HepG2 (cell line): ENCODE results near the gene LRRC73. TPM values are rescaled to one million over a fixed set of nuclear protein-coding genes. Genes with fewer than 3 reads are reported as not detected.

Source experiments
- CBX1 ChIP-seq: IDR thresholded peaks from one replicate; pipeline ENCODE4 v1.6.1; 2016; ENCODE audit warnings: antibody characterized with exemption, low read depth
- CCDC6 ChIP-seq: sonication (generic); formaldehyde crosslinking; IDR thresholded peaks from 2 replicates; pipeline ENCODE4 v1.8.1; 2022; ENCODE audit warnings: mild to moderate bottlenecking, missing genetic modification reagents, moderate library complexity
- MBD4 ChIP-seq: IDR thresholded peaks from 2 replicates; pipeline ENCODE4 v1.6.1; 2012; ENCODE audit warnings: low read length, inconsistent platforms, borderline replicate concordance
- PBX3 ChIP-seq: sonication (generic); formaldehyde crosslinking; IDR thresholded peaks from 2 replicates; pipeline ENCODE4 v1.8.1; 2023; ENCODE audit warnings: missing genetic modification reagents, inconsistent platforms, borderline replicate concordance
- TMF1 ChIP-seq: sonication (generic); formaldehyde crosslinking; IDR thresholded peaks from 2 replicates; pipeline ENCODE4 v1.8.1; 2022; ENCODE audit warnings: low read depth, missing genetic modification reagents
- ZBTB34 ChIP-seq: sonication (generic); formaldehyde crosslinking; IDR thresholded peaks from 2 replicates; pipeline ENCODE4 v1.8.0; 2022; ENCODE audit warnings: mild to moderate bottlenecking, missing genetic modification reagents
- ZBTB7A ChIP-seq: sonication (generic); formaldehyde crosslinking; IDR thresholded peaks from 2 replicates; pipeline ENCODE4 v1.8.0; 2022; ENCODE audit warnings: mild to moderate bottlenecking, missing genetic modification reagents
- ZNF142 ChIP-seq: sonication (generic); formaldehyde crosslinking; IDR thresholded peaks from 2 replicates; pipeline ENCODE4 v1.4.0; 2020; ENCODE audit warnings: missing genetic modification reagents
- ZNF224 ChIP-seq: sonication (generic); formaldehyde crosslinking; IDR thresholded peaks from 2 replicates; pipeline ENCODE4 v1.5.0; 2020; ENCODE audit warnings: mild to moderate bottlenecking, missing genetic modification reagents
- ZNF274 ChIP-seq: sonication (generic); formaldehyde crosslinking; IDR thresholded peaks from 2 replicates; pipeline ENCODE4 v1.5.1; 2020; ENCODE audit warnings: mild to moderate bottlenecking, missing genetic modification reagents
- ZNF605 ChIP-seq: sonication (generic); formaldehyde crosslinking; IDR thresholded peaks from 2 replicates; pipeline ENCODE4 v1.8.0; 2022; ENCODE audit warnings: mild to moderate bottlenecking, missing genetic modification reagents
- polyA plus RNA-seq, 8 experiments: library from polyadenylated mRNA; depleted of rRNA in 3 of 8; stranded (reverse) in 7 of 8; unstranded in 1 of 8; fragments of >200 nt; fragmentation: Illumina TruSeq in 4 of 8; extraction: Trizol in 4 of 8; gene quantifications; 2 replicates each; pipeline versions ENCODE4 v1.2.1 to v1.2.3, GENCODE V29; 2011 to 2016; ENCODE audit warnings: low read depth in 4 of 8, missing spikeins in 1 of 8, mixed read lengths in 1 of 8; ENCODE audit not compliant: insufficient read depth in 1 of 8
- total RNA-seq, 5 experiments: library from RNA; depleted of rRNA; stranded (reverse); fragments of >200 nt; fragmentation: Illumina TruSeq; extraction: Trizol; gene quantifications; 2 replicates each; pipeline ENCODE4 v1.2.3, GENCODE V29; 2016; ENCODE audit warnings: low read depth in 1 of 5
- TF ChIP-seq, protein P1 (sequence below), 2 experiments: sonication (generic) in 1 of 2; formaldehyde crosslinking in 1 of 2; IDR thresholded peaks; 2 replicates each; pipeline versions ENCODE4 v1.4.0 to v1.6.1; 2016 to 2020; ENCODE audit warnings: borderline replicate concordance in 1 of 2, low read depth in 1 of 2, mild to moderate bottlenecking in 1 of 2, missing genetic modification reagents in 1 of 2
- TF ChIP-seq, protein P2 (sequence below): sonication (generic); formaldehyde crosslinking; IDR thresholded peaks from 2 replicates; pipeline ENCODE4 v1.4.0; 2020; ENCODE audit warnings: missing genetic modification reagents, mild to moderate bottlenecking, borderline replicate concordance

The LRRC73 gene
- total and polyA plus RNA-seq, 2 of the 13 experiments (the other 11 are each of a cell fraction or from before 2014, with no cell fraction given): 0.11 to 0.12 TPM

GRCh38 chr6:43496370-43497128 lies 13.6 kb downstream of the LRRC73 start (continued):
- no peak for TF ChIP-seq ZNF142 (CRISPR knock-in tag)
- no peak for TF ChIP-seq CBX1
- TF ChIP-seq, protein P1, sequence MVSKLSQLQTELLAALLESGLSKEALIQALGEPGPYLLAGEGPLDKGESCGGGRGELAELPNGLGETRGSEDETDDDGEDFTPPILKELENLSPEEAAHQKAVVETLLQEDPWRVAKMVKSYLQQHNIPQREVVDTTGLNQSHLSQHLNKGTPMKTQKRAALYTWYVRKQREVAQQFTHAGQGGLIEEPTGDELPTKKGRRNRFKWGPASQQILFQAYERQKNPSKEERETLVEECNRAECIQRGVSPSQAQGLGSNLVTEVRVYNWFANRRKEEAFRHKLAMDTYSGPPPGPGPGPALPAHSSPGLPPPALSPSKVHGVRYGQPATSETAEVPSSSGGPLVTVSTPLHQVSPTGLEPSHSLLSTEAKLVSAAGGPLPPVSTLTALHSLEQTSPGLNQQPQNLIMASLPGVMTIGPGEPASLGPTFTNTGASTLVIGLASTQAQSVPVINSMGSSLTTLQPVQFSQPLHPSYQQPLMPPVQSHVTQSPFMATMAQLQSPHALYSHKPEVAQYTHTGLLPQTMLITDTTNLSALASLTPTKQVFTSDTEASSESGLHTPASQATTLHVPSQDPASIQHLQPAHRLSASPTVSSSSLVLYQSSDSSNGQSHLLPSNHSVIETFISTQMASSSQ (IDR thresholded peaks at IDR 0.05; ENCODE audit: low read depth): no peak
- TF ChIP-seq, protein P1 (CRISPR knock-in tag; IDR thresholded peaks at IDR 0.05; ENCODE audit: borderline replicate concordance): no peak
- no peak; the same call in 1 of the 2 replicates for TF ChIP-seq ZNF274 (CRISPR knock-in tag)
- 0 out of 2 replicates have a peak, but pooled peaks have one; percentile 61 for TF ChIP-seq ZNF224 (CRISPR knock-in tag)
- TF ChIP-seq ZBTB34 (CRISPR knock-in tag): no peak
- TF ChIP-seq TMF1 (CRISPR knock-in tag): no peak
- no peak for TF ChIP-seq MBD4
- 0 out of 2 replicates have a peak, but pooled peaks have one; percentile 51 for TF ChIP-seq CCDC6
- TF ChIP-seq ZNF605: peak; percentile 86
- TF ChIP-seq PBX3 (CRISPR knock-in tag): no peak
- TF ChIP-seq, protein P2, sequence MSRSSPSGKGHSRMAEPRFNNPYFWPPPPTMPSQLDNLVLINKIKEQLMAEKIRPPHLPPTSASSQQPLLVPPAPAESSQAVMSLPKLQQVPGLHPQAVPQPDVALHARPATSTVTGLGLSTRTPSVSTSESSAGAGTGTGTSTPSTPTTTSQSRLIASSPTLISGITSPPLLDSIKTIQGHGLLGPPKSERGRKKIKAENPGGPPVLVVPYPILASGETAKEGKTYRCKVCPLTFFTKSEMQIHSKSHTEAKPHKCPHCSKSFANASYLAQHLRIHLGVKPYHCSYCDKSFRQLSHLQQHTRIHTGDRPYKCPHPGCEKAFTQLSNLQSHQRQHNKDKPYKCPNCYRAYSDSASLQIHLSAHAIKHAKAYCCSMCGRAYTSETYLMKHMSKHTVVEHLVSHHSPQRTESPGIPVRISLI (CRISPR knock-in tag): peak; percentile 96
- no peak; the same call in 1 of the 2 replicates for TF ChIP-seq ZBTB7A
